K562 (cell line): ENCODE results near the gene SYNCRIP. TPM values are rescaled to one million over a fixed set of nuclear protein-coding genes. Genes with fewer than 3 reads are reported as not detected.

ENCODE experiments used
- C11orf30 ChIP-seq: fragments of 450-650 bp; IDR thresholded peaks from 2 replicates; pipeline ENCODE4 v1.6.1; 2016; ENCODE audit warnings: low read depth, mild to moderate bottlenecking
- EGR1 ChIP-seq: fragments of 450-650 bp; conservative IDR thresholded peaks from 2 replicates; pipeline ENCODE4 v1.6.1; 2017; ENCODE audit warnings: mild to moderate bottlenecking
- ESRRB ChIP-seq: fragments of 250-450 bp; sonication (Bioruptor Pico); IDR thresholded peaks from 2 replicates; pipeline ENCODE4 v1.5.0; 2020; ENCODE audit warnings: mild to moderate bottlenecking, moderate library complexity, borderline replicate concordance
- FOXM1 ChIP-seq, 2 experiments: fragments of 450-650 bp in 1 of 2; sonication (generic) in 1 of 2; formaldehyde crosslinking in 1 of 2; IDR thresholded peaks; 2 replicates each; pipeline versions ENCODE4 v1.6.1 to v1.9.0; 2017 to 2022; ENCODE audit warnings: low read depth in 2 of 2, mild to moderate bottlenecking in 2 of 2, missing genetic modification reagents in 1 of 2, moderate library complexity in 1 of 2
- HDAC1 ChIP-seq, 2 experiments: fragments of 450-650 bp; IDR thresholded peaks; 2 replicates each; pipeline ENCODE4 v1.6.1; 2016 to 2017; ENCODE audit warnings: inconsistent platforms in 1 of 2, mild to moderate bottlenecking in 1 of 2, moderate library complexity in 1 of 2
- L3MBTL2 ChIP-seq: fragments of 450-650 bp; IDR thresholded peaks from 2 replicates; pipeline ENCODE4 v1.6.1; 2016; ENCODE audit warnings: mild to moderate bottlenecking, moderate library complexity
- MED1 ChIP-seq: sonication (generic); formaldehyde crosslinking; IDR thresholded peaks from 2 replicates; pipeline ENCODE4 v1.8.1; 2023; ENCODE audit warnings: missing genetic modification reagents, borderline replicate concordance
- NFIX ChIP-seq: fragments of 250-450 bp; sonication (Bioruptor Pico); IDR thresholded peaks from 2 replicates; pipeline ENCODE4 v1.4.0; 2020; ENCODE audit warnings: low read depth, mild to moderate bottlenecking, moderate library complexity
- RAD21 ChIP-seq, 2 experiments: fragments of 250-450 bp in 1 of 2; fragments of 450-650 bp in 1 of 2; sonication (Bioruptor Pico) in 1 of 2; formaldehyde crosslinking in 1 of 2; IDR thresholded peaks in 1 of 2; conservative IDR thresholded peaks in 1 of 2; 2 replicates each; pipeline versions ENCODE4 v1.4.0 to v1.8.0; 2020 to 2022; ENCODE audit warnings: mild to moderate bottlenecking in 2 of 2, moderate library complexity in 1 of 2
- RBM25 ChIP-seq: fragments of 200-400 bp; formaldehyde crosslinking; IDR thresholded peaks from 2 replicates; pipeline ENCODE4 v1.6.1; 2018; ENCODE audit warnings: low read length, low read depth, moderate library complexity; ENCODE audit not compliant: severe bottlenecking
- SAP30 ChIP-seq: fragments of 200-600 bp; sonication (generic); IDR thresholded peaks from 2 replicates; pipeline ENCODE4 v1.6.1; 2012; ENCODE audit warnings: borderline replicate concordance, low read depth, mild to moderate bottlenecking, moderate library complexity, low read length, control low read depth, inconsistent platforms; ENCODE audit not compliant: insufficient read depth, poor library complexity, severe bottlenecking
- TOE1 ChIP-seq, 2 experiments: fragments of 450-650 bp in 1 of 2; sonication (generic) in 1 of 2; formaldehyde crosslinking in 1 of 2; IDR thresholded peaks; 2 replicates each; pipeline versions ENCODE4 v1.7.1 to v1.8.0; 2016 to 2022; ENCODE audit warnings: borderline replicate concordance in 2 of 2, mild to moderate bottlenecking in 2 of 2, antibody characterized with exemption in 1 of 2, inconsistent platforms in 1 of 2, low read depth in 1 of 2, missing genetic modification reagents in 1 of 2, moderate library complexity in 1 of 2
- XRCC3 ChIP-seq: fragments of 450-650 bp; IDR thresholded peaks from 2 replicates; pipeline ENCODE4 v1.6.1; 2017; ENCODE audit warnings: mild to moderate bottlenecking, moderate library complexity
- ZNF146 ChIP-seq: IDR thresholded peaks from one replicate; pipeline ENCODE4 v1.6.1; 2018; ENCODE audit warnings: missing compliant biosample characterization; ENCODE audit not compliant: unreplicated experiment
- ZNF3 ChIP-seq: fragments of 250-450 bp; sonication (Bioruptor Pico); IDR thresholded peaks from 2 replicates; pipeline ENCODE4 v1.5.0; 2021; ENCODE audit warnings: mild to moderate bottlenecking, moderate library complexity
- ZSCAN29 ChIP-seq: fragments of 450-650 bp; IDR thresholded peaks from 2 replicates; pipeline ENCODE4 v1.6.1; 2017
- polyA plus RNA-seq, 8 experiments: library from polyadenylated mRNA; depleted of rRNA in 4 of 8; stranded (reverse) in 5 of 8; unstranded in 3 of 8; fragments of >200 nt; fragmentation: Nextera tagmentation in 2 of 8; fragmentation: Illumina TruSeq in 1 of 8; extraction: Ambion mirVana in 2 of 8; extraction: Trizol in 1 of 8; gene quantifications; 2 replicates each; pipeline versions ENCODE4 v1.2.1 to v1.2.3, GENCODE V29; 2011 to 2014; ENCODE audit warnings: inconsistent platforms in 1 of 8, missing spikeins in 1 of 8
- total RNA-seq, 7 experiments: library from RNA; depleted of rRNA in 6 of 7; stranded (reverse); fragments of >200 nt in 6 of 7; fragmentation: Illumina TruSeq in 2 of 7; extraction: Trizol in 2 of 7; gene quantifications; 2 replicates each; pipeline versions ENCODE4 v1.2.1 to v1.2.3, GENCODE V29; 2011 to 2021; ENCODE audit warnings: low replicate concordance in 1 of 7
- TF ChIP-seq, protein P1 (sequence below): fragments of 450-650 bp; IDR thresholded peaks from 2 replicates; pipeline ENCODE4 v1.6.1; 2016; ENCODE audit warnings: low read depth, mild to moderate bottlenecking, moderate library complexity
- TF ChIP-seq, protein P2 (sequence below): sonication (generic); formaldehyde crosslinking; IDR thresholded peaks from 2 replicates; pipeline ENCODE4 v1.8.1; 2023; ENCODE audit warnings: mild to moderate bottlenecking, missing genetic modification reagents
- TF ChIP-seq, protein P3 (sequence below): fragments of 450-650 bp; IDR thresholded peaks from 2 replicates; pipeline ENCODE4 v1.6.1; 2014; ENCODE audit warnings: low read depth, mild to moderate bottlenecking, moderate library complexity, borderline replicate concordance

Gene SYNCRIP
- total and polyA plus RNA-seq, 9 of the 15 experiments (the other 6 are each of a cell fraction or from before 2014, with no cell fraction given): 46.5 to 295 (median 140) TPM

GRCh38 chr6:85641897-85642773 lies 551 bp downstream of the SYNCRIP start (continued):
- TF ChIP-seq ZNF3 (CRISPR knock-in tag) (no peak), RBM25 (no peak), C11orf30 (no peak), SAP30 (peak; percentile 85), ZSCAN29 (no peak), NFIX (CRISPR knock-in tag) (no peak), HDAC1 (IDR thresholded peaks at IDR 0.05) (peak in 1 of 2 experiments; percentile 97; a peak in 2 of 4 replicates), EGR1 (peak; percentile 18; the same call in 1 of the 2 replicates), FOXM1 (IDR thresholded peaks at IDR 0.05; ENCODE audit: low read depth) (no peak), FOXM1 (CRISPR knock-in tag; IDR thresholded peaks at IDR 0.05; ENCODE audit: low read depth) (peak; percentile 93), TOE1 (IDR thresholded peaks at IDR 0.05; ENCODE audit: borderline replicate concordance) (no peak), TOE1 (CRISPR knock-in tag; IDR thresholded peaks at IDR 0.05; ENCODE audit: borderline replicate concordance, low read depth) (no peak), ESRRB (CRISPR knock-in tag) (no peak), L3MBTL2 (peak; percentile 39; the same call in 1 of the 2 replicates), MED1 (CRISPR knock-in tag) (no peak), XRCC3 (no peak), ZNF146 (CRISPR knock-in tag) (no peak), RAD21 (CRISPR knock-in tag; conservative IDR thresholded peaks at IDR 0.05 in 1 of 2, IDR thresholded peaks at IDR 0.05 in 1 of 2) (no peak)
- TF ChIP-seq, protein P1, sequence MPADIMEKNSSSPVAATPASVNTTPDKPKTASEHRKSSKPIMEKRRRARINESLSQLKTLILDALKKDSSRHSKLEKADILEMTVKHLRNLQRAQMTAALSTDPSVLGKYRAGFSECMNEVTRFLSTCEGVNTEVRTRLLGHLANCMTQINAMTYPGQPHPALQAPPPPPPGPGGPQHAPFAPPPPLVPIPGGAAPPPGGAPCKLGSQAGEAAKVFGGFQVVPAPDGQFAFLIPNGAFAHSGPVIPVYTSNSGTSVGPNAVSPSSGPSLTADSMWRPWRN: no peak
- TF ChIP-seq, protein P2, sequence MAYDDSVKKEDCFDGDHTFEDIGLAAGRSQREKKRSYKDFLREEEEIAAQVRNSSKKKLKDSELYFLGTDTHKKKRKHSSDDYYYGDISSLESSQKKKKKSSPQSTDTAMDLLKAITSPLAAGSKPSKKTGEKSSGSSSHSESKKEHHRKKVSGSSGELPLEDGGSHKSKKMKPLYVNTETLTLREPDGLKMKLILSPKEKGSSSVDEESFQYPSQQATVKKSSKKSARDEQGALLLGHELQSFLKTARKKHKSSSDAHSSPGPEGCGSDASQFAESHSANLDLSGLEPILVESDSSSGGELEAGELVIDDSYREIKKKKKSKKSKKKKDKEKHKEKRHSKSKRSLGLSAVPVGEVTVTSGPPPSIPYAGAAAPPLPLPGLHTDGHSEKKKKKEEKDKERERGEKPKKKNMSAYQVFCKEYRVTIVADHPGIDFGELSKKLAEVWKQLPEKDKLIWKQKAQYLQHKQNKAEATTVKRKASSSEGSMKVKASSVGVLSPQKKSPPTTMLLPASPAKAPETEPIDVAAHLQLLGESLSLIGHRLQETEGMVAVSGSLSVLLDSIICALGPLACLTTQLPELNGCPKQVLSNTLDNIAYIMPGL (CRISPR knock-in tag): no peak
- TF ChIP-seq, protein P3, sequence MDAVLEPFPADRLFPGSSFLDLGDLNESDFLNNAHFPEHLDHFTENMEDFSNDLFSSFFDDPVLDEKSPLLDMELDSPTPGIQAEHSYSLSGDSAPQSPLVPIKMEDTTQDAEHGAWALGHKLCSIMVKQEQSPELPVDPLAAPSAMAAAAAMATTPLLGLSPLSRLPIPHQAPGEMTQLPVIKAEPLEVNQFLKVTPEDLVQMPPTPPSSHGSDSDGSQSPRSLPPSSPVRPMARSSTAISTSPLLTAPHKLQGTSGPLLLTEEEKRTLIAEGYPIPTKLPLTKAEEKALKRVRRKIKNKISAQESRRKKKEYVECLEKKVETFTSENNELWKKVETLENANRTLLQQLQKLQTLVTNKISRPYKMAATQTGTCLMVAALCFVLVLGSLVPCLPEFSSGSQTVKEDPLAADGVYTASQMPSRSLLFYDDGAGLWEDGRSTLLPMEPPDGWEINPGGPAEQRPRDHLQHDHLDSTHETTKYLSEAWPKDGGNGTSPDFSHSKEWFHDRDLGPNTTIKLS: 0 out of 2 replicates have a peak, but pooled peaks have one; percentile 18
